ENCODE data around the gene EHMT1.

- TF ChIP-seq CTCF (IDR thresholded peaks at IDR 0.05; ENCODE audit: insufficient read depth, low read length, poor library complexity, severe bottlenecking) (no peak), EZH2phosphoT487 (conservative IDR thresholded peaks at IDR 0.05; ENCODE audit: low read length) (no peak)
These were observed 37.9 kb upstream of the EHMT1 start for GRCh38 chr9:137580954-137581322.

Measured in SU-DHL-6 (cell line).